GM18868 (cell line): ENCODE results near the gene HVCN1.
"Not testable (repeated sequence)": the region's sequence is repeated elsewhere in the genome, so short reads cannot be mapped to it uniquely, and the experiment has no call there.

Experiments
- ATAC-seq: cut with Tn5 transposase; IDR thresholded peaks from one replicate; pipeline ENCODE4 v1.9.1; 2021; ENCODE audit warnings: mild to moderate bottlenecking, moderate library complexity; ENCODE audit not compliant: unreplicated experiment

The HVCN1 gene, protein sequence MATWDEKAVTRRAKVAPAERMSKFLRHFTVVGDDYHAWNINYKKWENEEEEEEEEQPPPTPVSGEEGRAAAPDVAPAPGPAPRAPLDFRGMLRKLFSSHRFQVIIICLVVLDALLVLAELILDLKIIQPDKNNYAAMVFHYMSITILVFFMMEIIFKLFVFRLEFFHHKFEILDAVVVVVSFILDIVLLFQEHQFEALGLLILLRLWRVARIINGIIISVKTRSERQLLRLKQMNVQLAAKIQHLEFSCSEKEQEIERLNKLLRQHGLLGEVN

DNA sequence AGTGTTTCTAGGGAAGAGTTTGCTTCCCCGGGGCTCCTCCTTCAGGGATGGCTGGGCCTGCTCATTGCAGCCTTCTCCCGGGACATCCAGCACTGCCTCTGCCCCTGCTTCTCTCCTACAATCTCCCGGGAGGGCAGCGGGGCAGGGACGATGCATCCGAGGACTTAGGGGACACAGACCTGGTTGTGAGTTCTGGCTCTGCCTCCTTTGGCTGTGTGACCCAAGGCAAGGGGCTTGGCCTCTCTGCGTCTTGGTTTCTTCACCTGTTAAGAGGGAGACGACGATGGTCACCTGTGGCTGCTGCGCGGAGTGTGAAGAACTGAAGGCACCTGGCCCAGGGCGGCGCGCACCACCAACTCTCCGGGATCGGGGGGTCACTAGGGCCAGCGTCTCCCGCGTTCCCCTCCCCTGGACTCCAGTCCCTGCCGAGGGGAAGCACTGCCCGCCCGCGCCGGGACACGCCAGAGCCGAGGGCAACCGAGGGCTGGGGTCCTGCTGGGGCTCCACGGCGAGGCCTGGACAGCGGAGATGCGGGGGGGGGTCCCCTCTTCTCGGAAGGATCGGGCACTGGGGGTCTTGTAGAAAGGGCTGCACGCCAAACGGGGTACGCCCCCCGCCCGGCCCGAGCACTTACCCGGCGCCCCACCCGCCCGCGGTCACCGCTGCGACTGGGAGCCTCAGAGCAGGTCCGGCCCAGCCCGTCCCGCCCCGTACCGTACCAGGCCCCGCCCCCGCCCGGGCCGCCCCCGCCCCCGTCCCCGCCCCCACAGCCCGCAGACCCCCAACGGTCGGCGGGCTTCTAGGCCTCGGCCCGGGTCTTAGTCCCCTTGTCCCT lies at the start of gene HVCN1:
TSS of gene HVCN1 (minus strand) at position 670 of the 835 bp plus-strand sequence. CDS start 5,870 bp downstream, outside the sequence.
- ATAC-seq: peak; percentile 27

DNA sequence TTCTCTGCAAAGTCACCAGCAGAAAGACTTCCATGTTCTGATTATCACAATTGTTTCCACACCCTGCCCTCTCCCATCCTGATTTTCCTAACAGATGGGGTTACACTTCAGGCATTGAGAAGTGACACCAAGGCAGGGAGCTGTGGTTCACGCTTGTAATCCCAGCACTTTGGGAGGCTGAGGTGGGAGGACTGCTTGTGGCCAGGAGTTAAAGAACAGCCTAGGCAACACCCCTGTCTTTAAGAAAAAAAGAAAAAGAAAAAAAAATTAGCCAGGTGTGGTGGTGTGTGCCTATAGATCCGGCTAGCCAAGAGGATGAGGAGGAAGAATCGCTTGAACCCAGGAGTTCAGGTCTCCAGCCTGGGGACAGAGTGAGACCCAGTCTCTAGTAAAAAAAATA lies 48.6 kb upstream of the HVCN1 start:
- ATAC-seq: no peak

- ATAC-seq: not testable (repeated sequence)
Observed at GRCh38 chr12:110737016-110737415, 48.1 kb upstream of the HVCN1 start.

- ATAC-seq: no peak
Observed at GRCh38 chr12:110733900-110734299, 45.0 kb upstream of the HVCN1 start.

DNA sequence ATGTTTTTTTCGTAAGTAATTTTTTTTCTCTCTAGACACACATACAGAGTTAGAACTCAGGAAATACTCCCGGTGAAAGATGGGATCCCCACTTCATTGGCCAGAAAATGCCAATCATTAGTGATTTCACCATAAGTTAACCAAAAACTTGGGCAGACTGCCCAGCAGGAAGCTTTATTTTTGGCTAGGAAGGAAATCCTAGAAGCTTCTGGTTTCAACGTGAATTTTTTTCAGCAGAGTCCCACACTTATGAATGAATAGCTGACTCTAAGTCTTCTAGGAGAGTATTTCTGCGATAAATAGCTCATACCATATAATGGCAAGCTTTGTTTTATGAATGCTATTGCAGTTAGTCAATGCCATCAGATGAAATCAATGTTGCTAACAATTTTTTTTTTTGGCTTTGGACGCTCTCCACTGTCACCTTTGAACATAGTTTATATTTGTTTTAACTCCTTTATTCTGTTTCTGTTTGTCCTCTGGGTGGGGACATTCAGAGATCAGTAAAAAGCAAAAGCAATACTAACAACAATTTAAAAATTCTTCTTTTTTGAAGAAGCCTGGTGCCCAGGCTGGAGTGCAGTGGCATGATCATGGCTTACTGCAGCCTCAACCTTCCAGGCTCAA lies 44.3 kb upstream of the HVCN1 start:
- ATAC-seq: no peak

DNA sequence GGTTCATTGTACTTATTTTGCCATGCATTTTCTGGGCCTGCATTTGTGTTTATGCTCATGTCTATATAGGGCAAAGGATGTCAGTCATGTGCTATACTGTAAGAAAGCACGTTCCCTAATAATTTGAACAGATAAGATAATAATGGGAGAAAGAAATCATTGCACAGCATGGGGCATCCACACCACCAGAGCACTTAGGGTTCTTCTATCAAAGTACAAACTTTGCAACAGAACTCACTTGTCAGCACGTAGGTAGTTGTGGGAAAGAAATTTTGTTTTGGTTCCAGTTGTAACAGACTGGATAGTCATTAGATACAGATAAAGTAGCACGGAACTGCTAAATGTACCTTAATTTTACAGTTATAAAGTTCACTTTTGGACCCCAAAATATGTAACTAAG lies 43.7 kb upstream of the HVCN1 start:
- no peak for ATAC-seq

GRCh38 chr12:110731479-110731878 lies 42.6 kb upstream of the HVCN1 start:
- ATAC-seq: no peak

DNA sequence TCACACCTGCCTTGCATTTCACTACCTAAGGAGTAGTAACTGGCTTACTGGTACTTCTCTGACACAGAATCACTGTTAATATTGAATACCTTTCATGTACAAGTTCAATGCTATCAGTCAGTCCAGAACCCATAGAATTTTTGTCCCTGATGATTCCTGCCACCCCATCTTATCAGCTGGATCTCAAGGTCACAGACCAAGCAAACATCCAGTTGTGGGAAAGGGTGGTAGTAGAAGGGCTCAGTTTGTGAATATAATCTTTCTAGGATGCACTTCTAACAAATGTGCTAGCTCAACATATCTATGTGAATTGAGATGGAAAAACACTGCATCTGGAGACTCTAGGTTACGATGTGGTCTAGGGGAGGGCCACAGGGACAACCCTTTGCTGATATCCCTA lies 39.7 kb upstream of the HVCN1 start:
- ATAC-seq: no peak

GRCh38 chr12:110726708-110727369 lies 37.9 kb upstream of the HVCN1 start:
- ATAC-seq: no peak

- no peak for ATAC-seq
Observed at GRCh38 chr12:110726028-110726427, 37.1 kb upstream of the HVCN1 start.

- ATAC-seq: no peak
Observed at GRCh38 chr12:110725267-110725666, 36.4 kb upstream of the HVCN1 start.

- not testable (repeated sequence) for ATAC-seq
Observed at GRCh38 chr12:110722892-110723291, 34.0 kb upstream of the HVCN1 start.

- no peak for ATAC-seq
Observed at GRCh38 chr12:110721570-110721969, 32.7 kb upstream of the HVCN1 start.

DNA sequence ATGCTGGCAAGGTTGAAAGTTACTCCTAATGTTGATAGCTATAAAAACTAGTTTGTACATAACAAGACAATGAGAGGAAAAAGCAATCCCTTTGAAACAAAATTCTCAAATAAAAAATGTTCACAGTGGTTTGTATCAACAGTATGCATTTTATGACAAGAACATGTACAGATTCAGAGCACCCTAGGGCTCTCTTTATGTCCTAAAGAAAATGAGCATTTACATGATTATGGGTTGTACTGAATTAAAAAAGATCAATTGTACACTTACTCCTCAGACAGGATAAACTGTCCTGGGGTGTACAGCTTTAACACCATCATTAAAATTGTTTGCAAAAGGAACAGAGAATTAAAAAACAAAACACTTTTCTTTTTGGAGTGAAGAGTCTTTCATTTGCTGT lies 31.6 kb upstream of the HVCN1 start:
- ATAC-seq: no peak

- ATAC-seq: no peak
Observed at GRCh38 chr12:110718222-110718908, 29.4 kb upstream of the HVCN1 start.

DNA sequence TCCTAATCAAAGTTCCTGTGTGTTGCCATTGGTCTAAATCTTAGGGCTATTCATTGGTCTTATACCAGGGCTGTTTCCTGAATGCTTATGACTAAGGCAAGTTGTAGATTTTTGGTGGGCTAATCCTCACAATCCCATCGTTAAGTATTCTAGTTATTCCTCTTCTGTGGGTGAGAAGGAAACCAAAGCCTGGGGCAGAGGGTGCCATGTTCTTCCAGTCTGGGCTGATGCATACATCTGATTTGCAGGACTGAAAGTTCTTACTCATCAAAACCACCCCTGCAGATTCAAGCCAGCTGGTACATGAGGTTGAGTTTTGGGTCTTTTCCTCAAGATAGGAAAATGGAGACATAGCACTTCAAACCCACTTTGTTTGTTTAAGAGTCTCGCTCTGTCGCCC lies 28.1 kb upstream of the HVCN1 start:
- no peak for ATAC-seq

- no peak for ATAC-seq
Observed at GRCh38 chr12:110708917-110709316, 20.0 kb upstream of the HVCN1 start.

DNA sequence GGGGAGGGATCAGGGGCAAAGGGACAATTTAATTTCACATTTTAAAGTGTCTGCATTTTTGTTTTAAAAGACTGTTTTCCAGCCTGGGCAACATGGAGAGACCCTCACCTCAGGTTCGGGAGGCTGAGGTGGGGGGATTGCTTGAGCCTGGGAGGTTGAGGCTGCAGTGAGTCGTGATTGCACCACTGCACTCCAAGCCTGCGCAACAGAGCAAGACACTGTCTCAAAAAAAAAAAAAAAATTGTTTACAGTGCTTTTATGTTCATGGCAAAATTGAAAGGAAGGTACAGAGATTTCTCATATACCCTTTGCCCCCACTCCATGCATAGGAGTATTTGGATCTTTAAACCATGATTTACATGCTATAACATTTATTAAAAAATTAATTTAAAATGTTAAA lies 16.4 kb upstream of the HVCN1 start:
- no peak for ATAC-seq

DNA sequence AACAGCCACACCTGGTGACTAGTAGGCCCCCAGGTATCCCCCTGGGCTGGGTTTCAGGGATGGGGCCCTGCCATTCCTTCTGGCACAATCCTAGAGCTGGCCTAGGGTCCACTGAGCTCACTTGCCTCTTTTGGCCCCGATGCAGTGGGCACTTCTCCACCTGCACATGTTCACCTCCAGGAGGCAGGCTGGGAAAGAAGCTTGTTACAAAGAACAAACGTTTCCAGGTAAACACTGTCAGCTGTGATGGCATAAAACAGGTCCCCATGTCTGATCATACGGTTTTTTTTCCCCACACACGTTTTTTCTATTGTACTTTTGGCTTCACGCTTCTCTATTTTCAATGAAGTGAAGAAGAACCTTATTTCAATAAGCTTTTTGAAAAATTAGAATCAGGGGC lies 15.8 kb upstream of the HVCN1 start:
- ATAC-seq: no peak

- ATAC-seq: no peak
Observed at GRCh38 chr12:110704231-110704630, 15.3 kb upstream of the HVCN1 start.

- ATAC-seq: no peak
Observed at GRCh38 chr12:110702081-110702480, 13.2 kb upstream of the HVCN1 start.
